Cerebellar cortex (tissue), 1 donor: ENCODE measurements around the gene HS6ST1.
"Not testable (repeated sequence)": the region's sequence is repeated elsewhere in the genome, so short reads cannot be mapped to it uniquely, and the experiment has no call there.

Experiments
- DNase-seq: peaks from one replicate; pipeline ENCODE4 v3.0.0-alpha.2; 2015; ENCODE audit warnings: low spot score

Gene HS6ST1

DNA sequence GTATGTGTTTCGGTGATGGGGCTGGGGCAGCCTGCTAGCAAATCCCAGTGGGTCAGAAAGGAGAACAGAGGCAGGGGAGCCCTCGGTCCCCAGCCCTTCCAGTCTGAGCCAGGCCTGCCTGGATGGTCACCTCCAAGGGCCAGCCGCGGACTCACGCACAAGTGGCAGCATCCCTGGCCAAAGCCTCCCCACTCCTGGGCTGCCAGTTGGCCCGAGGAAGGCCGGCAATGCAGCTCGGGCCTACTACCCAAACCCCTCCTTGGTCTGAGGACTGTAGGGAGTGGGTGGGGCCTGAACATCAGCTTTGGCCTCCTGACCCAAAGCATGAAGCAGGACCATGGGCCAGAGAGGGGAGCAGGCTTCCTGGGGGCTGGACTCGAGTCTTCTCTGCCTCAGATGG is 51.5 kb downstream of the HS6ST1 start:
- DNase-seq: not testable (repeated sequence)

- not testable (repeated sequence) for DNase-seq
These were observed 52.2 kb downstream of the HS6ST1 start for GRCh38 chr2:128266463-128266862.

DNA sequence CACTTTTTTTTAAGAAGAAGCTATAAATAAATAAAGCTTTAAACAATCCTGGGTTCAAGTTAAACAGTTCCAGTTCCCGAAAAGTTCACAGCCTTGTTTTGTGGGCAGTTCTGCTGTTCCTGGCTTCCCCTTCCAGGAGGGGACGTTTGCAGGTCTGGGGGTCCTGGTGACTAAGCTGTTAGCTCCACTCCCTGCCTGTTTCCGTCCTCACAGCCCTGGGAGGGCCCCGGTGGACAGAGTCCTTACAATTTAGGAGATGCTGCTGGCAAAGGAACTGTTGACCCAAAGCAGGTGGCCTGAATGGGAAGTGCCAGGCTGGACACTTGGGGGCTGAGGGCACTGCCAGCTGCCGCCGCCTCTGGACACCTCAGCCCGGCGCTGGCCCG is 53.1 kb downstream of the HS6ST1 start:
- not testable (repeated sequence) for DNase-seq

DNA sequence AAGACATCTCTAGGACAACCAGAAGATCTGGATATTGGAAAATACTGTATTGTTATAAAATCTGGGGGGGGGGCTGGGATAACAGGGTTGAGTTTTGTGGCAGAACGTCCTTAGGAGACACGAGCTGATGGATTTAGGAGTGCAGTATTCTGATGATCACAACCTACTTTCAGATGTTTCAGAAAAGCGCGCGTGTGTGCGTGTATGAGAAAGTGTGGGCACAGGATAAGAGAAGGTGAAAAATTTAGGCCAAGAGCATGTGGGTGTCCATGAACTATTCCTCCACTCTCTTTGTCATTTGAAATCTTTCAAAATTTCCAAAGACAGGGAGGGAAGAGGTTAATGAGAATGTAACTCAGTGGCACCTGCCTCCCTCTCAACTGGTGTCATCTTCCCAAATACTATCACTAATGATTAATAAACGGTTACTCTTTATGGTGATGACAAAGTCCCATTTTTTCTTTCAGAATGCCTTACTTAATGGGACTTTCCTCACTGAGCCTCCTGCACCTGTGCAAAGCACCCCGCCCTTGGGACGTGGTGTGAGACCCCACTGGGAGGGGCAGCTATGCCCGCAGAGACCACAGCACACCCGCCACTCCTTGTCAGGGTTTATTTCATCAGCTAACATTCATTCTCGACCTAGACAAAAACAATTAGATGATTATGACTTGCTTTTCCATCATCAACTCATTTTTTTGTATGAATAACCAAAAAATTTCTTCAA is 53.6 kb downstream of the HS6ST1 start:
- no peak for DNase-seq

- DNase-seq: no peak
These were observed 54.8 kb downstream of the HS6ST1 start for GRCh38 chr2:128263902-128264331.

GRCh38 chr2:128262315-128263253 is 56.1 kb downstream of the HS6ST1 start:
- DNase-seq: no peak

DNA sequence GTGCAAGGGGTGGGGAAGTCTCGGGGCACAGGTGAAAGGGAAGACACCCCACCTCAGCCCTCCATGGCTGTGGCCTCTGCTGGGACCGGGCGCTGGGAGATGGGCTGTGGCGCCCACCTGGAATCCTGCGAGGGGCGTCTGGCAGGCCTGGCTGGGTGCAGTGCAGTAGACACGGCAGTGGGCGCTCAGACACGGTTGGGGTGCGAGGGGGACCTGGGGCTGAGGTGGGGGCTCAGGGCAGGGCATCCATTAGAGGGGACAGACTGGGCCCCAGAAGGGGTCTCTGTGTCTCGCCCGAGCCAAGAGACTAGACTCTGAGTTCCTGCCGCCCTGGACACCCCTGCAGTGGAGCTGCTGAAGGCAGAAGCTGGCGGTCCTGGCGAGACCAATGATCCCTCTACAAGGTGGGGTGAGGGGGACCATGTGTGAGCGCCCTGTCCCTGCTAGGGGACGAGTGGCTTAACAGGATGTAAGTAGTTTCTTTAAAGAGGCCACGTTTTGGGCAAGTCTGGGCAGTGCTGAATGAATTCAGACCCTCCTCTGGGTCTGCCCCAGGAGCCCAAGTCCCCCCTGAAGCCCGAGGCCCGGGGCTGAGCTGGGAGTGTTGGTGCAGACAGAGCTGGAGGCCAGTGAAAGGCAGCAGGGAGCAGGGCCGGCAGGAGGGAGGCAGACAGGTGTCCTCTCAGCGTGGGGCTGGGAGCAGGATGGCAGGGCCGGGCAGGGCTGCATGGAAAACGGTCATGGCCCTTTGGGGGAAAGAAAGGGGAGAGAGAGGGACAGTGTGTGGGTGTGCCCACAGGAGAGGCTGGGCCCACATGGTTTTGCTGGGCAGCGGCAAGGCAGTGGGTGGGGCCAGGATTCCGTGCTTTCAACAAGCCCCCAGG is 57.2 kb downstream of the HS6ST1 start:
- peak; percentile 45 for DNase-seq

DNA sequence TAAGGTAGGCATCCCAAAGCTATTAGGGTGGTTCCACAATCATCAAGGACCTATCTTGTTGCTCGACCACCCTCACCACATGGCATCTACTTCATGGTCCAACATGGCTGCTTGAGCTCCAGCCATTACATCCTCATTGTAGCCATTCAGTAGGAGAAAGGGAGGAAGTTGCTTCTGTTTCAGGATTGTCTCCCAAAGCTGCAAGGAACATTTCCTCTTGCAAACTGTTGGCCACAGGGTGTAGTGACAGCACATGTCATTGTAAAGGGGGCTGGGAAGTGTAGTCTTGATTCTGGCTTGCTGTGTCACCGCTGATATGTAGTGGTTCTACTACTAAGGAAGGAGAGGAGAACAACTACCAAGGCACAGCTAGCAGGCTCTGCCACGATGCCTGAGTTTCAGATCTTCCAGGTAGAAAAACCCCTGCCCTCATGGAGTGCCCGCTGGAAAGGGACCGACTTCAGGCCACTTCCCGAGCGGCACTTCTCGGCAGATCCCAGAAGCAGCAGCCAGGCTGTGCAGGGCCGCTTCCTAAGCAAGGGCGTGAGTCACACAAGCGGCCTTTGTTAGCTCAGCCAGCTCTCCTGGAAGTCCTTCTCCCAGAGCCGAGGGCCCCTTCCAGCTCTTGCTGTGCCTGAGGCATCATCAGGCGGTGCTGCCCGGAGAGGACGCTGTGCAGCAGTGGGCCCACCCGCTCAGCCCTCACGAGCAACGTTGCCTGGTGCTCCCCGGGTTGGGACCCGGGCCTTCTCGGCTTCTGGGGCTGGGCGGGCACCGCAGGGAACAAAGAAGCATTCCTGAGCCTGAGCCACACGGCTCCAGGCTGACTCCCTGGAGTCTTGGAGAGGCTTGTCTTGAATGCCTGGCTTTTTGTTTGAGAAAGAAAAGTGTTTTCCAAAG is 58.2 kb downstream of the HS6ST1 start:
- no peak for DNase-seq

DNA sequence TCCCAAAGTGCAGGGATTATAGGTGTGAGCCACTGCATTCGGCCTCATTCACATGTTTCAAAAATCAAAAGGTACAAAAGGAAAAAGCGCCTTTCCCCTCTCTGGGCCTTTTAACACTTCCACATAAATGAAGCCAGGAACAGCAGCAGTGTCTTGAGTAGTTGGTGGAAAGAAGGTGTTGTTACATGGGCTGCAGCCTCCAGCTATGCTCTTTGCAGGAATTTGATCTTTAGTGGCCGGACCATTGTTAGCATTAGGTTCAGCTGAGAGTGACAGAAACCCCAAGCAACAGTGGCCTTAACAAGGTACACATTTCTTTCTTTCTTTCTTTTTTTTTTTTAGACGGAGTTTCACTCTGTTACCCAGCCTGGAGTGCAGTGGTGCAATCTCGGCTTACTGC is 59.1 kb downstream of the HS6ST1 start:
- no peak for DNase-seq

DNA sequence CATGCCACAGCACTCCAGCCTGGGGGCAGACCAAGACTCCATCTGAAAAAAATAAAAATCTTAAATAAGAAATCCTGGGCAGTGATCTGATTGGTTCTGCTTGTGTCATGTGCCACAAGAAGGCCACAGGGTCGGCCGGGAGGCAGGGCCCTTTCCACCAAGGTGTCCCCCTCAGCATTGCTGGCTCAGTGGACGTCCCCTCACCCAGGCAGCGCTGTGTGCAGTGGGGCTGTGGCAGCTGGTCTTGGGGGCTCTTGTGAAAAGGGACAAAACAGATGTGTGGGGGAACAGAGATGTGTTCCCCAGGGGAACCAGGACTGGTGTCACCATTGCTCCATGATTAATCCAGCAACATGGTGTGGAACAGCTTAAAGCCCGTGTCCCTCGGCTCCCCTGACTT is 60.5 kb downstream of the HS6ST1 start:
- DNase-seq: no peak

DNA sequence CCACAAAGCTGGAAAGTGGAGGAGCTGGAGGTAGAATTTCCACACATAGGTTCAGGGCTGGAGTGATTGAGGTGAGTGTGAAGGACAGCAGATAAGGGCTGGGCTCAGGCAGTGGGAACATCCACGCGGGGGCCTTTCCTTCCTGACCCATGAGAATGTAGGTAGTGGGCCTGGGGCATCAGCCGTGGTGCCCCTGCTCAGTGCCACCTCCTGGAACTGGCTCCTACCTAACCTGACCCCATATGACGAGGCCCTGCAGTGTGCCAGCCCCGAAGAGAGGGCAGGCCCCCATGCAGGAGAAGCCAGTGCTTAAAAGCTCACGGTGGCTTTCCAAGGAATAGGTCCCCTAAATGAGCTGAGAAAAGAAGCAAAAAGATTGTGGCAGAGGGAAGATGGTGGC is 66.2 kb downstream of the HS6ST1 start:
- DNase-seq: no peak

DNA sequence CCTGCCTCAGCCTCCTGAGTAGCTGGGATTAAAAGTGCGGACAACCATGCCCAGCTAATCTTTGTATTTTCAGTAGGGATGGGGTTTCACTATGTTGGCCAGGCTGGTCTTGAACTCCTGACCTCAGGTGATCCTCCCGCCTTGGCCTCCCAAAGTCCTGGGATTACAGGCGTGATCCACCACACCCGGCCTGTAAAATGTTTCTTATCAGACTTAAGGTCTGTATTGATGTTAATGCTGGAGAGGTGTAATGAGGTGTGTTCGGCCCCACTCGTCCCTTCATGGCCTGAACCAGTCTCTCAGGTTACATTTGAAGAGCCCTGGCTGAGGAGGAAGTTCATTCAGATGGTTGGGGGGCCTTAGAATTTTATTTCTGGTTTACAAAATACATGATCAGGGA is 66.6 kb downstream of the HS6ST1 start:
- DNase-seq: not testable (repeated sequence)

DNA sequence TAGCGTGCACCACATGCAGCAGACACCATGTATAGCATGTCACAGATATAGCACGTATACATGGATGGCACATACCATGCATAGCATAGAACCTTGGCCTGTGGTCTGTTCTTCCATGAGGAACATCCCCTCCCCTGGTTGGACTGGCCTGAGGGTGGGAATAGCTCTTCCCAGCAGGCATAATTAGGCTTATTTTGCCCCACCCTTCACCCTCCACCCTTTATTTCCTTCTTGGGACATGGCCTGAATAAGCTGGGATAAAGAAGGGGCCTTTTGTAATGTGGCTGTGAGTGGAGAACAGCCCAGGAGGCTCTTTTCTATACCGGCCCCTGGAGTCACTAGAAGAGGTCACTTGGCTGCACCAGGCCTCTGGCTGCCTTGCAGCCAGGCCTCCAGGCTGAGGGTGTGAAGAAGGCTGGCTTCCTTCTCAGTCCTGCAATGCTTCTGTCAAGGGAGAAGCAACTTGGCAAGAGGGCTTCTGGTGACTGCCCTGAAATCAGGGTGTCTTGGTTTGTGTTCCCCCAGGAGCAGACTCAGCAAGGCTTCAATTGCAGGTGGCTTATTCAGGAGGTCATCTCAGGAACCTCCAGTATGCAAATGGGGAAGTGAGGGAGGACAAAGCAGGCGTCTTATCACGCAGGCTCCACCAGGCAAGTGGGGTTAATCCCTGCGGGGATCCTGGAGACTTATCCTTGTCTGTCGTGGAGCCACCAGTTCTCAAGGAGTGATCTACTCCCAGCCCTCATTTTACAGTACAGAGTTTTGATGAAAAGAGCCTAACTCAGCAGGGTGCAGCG is 68.2 kb downstream of the HS6ST1 start:
- no peak for DNase-seq

GRCh38 chr2:128249555-128249954 is 69.1 kb downstream of the HS6ST1 start:
- DNase-seq: no peak

DNA sequence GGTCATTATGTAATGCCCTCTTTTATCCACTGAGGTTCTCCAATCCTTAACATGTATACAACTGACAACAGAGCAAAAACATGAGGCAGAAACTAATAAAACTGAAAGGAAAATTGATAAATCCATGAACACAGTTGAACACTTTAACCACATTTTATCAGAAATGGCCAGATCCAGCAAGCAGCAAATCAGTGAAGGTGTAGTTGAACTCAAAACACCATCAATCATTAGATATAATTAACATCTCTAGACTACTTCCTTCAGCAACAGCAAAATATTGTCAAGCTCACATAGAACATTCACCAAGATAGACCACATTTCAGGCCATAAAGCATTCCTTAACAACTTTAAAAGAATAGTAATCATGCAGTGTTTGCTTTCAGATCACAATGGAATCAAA is 72.9 kb downstream of the HS6ST1 start:
- no peak for DNase-seq

- no peak for DNase-seq
These were observed 76.8 kb downstream of the HS6ST1 start for GRCh38 chr2:128241896-128242295.

DNA sequence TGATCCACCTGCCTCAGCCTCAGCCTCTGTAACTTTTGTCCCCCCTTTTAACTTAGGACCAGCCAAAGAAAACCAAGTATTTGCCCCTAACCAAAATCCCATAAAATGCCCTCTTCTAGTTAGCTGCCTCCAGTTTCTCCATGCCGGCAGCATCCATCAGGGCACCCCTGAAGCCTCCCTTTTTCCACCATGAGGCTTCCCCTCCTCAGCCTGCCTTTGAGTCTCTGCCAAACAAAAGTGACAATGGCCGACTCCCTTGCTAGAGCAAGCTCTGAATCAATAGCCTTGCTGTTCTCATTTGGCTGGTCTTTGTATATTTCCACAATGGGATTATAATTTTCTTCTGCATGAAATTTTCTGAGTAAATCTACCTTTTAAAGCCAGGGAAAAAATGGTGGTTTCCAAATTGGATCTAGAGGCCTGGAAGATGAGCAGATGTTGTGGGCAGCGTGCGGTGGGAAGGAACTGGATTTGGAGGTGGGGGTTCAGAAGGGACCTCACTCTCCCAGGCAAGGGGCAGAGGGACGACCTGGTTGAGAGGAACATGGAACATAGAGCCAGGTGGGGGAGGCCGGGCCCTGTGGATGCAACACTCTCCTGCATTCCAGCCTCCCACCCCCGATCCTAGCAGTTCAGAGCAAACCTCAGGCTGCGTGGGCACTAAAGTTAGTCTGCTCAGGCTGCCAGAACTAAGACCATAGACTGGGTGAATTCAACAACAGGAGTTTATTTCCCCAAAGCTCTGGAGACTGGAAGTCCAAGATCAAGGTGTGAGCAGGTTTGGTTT is 80.6 kb downstream of the HS6ST1 start:
- no peak for DNase-seq

DNA sequence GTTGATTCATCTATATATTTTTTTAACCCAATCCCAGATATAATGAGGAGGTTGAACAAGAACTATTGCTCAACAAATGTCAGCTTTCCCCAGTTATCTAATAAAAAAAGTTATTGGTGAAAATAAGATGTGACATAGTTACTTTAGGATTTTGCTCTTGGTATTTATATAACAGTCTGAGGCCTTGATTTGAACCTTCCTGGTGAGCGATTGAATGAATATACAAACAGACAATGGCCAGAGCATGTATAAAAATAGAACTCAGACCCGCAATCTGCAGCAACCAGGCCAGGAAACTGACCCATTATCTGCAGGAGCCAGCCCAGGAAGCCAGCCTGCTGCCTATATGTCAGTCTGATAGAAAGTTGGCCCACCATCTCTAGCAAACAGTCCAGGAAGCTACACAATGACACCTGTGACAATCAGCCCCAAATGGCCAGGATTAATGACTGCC is 81.6 kb downstream of the HS6ST1 start:
- peak; percentile 27 for DNase-seq

- no peak for DNase-seq
These were observed 82.1 kb downstream of the HS6ST1 start for GRCh38 chr2:128236491-128237035.
